NCI-H526 treated with DMSO at 0.1 percent for 48 hours (cell line): ENCODE measurements around the gene IRX2.

ENCODE experiments used
- DNase-seq: peaks from one replicate; lab custom pipeline; 2025; lab: John Stamatoyannopoulos, UW

Gene IRX2

DNA sequence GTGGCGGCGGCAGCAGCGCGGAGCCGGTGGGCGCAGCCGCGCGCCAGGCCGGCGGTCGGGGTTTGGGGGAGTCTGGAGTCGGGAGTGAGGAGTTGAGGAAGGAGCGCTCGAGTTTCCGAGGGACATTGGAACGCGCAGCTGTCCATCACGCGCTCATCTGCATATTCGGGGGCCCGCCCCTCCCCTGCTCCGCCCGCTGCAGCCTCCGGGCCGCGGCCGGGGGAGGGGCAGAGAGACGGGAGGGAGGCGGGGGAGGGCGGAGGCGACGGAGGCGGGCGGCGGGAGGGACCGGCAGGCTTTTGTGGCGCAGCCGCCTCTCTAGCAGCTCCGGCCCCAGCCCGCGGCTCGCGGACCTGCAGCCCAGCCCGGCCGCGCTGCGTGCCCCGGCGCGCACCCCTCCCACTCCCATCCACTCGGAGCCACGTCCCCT, at the start of gene IRX2:
Gene IRX2 (minus strand): TSS at position 86 of the 430 bp plus-strand sequence. CDS start 264 bp downstream, outside the sequence.
- DNase-seq, result peak; percentile 91

DNA sequence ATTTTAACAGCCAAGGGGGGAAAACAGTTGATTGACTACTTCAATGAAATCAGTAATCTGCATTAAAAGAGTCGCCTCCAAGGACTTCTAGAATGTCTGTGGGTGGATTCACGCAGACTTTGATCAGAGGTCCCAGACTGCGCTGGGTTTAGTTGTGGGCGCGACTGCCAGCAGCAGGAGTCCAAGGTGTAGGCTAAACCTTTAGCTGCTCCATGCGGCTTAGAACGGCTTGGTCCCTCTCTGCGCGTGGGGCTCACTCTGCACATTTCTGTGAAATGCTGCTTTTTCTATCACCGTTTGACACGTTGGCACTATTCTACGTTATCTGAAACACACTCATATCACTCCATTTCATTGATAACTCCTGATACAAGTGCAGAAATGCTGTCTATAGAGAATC, 48.6 kb upstream of the IRX2 start:
- no peak for DNase-seq

DNA sequence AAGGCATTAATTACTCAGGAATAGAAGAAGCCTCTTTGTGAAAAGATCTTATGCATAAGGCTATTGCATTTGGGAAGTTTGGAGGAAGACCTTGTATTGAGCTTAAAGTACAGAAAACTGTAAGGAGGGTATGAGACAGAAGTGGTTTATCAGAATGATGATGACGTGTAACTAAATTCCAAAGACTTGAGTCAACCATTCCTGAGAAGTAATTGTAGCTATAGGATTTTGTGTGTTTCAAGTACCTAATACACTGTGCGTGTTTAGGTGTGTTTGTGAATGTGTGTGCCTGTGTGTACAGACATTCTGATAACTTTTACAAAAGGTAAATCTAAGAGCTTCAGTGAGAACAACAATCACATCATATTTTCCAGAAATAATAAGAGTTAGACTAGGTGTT, 46.5 kb upstream of the IRX2 start:
- DNase-seq, result no peak

DNA sequence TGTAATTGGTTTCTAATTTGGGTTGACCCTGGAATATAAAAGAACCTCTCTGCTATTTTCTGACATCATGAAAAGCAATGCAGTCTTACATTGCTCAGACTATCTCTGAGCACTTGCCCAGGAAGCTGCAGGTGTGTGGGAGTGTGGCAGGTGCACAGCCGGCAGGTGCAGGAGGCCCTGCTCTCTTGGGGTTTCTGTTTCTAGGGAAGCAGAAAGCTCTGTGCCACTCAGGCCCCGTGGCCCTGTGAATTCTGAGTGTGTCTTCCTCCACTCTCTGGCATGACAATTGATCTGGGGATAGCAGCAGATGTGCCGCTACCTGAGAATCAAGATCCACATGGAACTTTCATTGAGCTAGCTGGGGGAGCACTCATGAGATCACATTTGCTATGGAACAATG, 45.7 kb upstream of the IRX2 start:
- peak; percentile 55 for DNase-seq

DNA sequence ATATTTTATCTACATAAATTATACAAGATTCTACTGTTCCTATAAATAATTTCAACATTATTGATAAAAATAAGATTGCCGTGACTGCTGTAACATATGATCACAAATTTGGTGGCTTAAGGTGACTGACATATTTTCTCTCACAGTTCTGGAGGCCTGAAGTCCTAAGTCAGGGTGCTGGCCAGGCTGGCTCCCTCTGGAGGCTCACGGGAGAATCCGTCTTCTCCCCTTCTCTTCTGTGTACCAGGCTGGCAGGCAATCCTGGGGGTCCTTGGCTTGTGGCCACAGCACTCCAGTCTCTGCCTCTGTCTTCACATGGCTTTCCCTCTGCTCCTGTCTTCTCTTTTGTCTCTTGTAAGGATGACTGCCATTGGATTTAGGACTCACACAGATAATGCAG, 31.7 kb upstream of the IRX2 start:
- DNase-seq, result no peak

DNA sequence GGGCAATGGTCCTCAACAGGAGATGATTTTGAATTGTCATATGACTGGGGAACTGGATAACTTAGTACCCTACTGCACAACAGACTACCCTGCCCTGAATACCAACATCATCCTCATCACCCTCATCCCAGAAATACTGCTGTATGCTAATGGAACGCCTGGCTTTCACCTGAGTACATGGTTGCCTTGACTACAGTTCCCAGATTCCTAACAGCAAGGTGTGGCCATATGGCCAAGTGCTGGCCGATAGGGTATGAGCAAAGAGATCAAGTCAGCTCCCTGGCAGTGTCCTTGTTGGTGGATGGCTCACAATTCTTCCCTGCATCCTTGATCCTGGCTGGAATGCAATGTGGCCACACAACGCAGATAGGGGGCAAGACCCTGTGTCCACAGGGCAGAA, 31.2 kb upstream of the IRX2 start:
- DNase-seq, result no peak

DNA sequence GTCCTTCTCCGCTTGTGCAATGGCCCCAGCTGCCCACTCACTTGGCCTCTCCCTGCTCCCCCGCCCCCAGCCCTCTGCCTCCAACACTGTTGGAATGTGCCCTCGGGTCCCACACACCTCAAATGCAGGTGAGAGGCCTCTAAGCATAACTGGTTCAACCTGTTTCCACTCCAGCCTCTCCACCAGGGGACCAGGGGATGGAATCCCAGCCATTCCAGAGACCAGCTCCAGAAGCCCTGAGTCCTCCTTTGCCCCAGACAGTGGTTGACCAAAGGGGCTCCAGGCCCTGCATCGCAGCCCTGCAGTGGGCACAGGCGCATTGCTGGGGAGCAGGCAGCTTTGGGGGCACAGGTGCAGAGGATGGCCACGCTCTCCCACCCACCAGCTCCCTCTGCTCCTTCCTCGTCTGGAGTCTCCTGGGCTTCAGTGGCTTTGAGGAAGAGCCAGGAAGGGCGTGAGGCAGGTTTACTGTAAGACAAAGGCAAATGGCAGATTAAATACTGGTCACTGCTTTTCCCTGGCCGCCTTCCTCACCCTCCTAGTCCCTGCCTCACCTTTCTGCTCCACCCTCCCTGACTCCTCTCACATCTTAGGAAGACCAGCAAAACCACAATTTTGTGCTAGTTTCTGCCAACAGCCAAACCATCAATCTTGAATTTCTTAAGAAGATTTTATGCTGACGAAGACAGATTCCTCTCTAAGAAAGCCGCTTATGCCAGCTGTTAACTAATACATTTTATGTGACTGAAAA, 29.1 kb upstream of the IRX2 start:
- no peak for DNase-seq

DNA sequence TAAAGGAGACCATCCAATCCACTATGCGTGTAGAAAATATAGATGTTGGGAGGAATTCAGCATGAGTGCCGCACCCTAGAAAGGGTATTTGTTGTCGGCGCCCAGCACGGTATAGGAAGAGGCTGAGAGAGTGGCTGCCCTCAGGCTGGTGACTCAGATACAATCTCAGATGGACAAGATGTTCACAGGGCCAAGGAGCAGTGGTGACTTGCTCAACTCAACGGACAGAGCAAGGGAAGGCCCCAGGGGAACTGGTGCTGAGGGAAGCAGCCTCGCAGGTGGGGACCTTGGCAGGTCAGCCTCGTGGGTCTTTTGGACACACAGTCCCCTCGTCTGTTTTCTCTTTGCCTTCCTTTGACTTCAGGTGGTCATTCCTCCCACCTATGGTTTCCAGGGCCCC, 28.0 kb upstream of the IRX2 start:
- no peak for DNase-seq

DNA sequence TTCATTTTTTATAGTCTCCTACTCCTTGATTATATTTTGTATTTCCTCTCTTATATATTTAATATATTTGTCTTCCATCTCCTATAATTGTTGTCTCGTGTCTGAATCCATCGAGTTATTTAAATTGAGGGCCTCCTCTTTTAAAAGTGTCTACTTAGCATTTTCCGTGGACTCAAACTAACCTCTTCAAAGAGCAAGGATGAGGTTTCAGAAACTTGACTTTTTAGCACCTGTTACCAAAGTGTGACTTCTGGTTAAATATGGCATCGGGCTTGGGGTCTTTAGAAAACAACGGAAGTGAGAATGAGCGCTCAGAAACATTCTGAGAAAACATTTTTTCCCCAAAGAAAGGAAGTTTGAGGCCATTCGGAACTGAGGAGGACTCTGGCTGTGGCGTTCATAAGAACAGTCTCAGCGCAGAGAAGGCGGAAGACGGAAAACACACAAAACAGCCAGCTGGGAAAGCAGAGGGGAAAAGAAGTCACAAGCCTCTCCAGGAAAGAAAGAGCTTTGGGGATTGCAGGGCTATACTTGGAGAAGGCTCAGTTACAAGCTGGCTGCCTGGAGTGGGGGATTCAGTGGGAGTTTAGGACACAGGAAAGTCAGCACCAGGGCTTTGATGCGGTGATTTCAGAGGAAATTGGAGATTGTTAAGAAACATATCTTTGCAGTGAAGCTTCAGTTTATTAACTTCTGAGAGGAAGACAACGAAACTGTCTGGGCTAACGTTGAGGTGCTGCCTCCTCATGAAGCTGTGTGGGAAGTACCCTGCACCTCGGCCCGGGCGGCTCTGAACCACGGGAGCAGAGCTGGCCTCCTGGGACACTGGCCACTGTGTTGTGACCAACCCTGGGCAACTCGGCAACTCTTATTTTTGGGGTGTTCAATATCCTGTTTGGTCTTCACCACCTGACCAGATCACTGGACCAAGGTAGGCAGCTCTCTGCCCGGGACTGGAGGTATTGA, 25.1 kb upstream of the IRX2 start:
- DNase-seq, result no peak

DNA sequence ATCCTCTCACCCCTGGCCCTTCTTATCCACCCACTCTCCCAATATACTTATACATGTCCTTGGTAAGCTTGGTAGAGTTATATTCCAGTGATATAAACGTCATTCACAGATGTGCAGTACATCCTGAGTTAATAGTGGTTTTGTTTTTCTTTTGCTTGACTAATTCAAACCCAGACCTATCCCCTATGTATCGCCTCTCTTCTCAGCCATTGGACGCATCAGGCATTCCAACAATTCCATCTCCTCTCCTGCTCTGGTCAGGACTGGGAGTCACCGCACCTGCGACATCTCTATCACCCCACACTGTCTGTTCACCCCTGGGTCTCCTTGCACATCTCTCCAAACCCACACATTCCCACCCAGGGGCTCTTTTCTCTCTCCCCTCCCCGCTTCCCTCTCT, 21.9 kb upstream of the IRX2 start:
- DNase-seq, result no peak

DNA sequence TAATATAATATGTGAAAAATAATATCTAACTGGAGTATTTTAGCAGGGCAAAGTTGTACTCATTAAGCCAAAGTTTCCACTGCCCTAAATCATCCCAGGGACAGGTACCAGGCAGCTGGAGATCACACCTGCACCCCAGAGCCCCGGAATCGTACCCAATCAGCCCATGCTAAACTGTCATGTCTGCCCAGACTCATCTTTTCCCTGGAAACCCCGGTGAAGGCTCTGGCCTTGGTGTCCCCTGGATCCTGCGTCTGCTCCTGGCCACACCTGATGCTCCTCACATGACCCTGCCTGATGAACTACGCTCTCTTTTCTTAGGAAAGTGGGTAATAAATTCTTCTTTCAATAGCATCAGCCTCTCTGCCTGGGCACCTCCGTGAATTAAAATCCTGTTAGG, 15.6 kb upstream of the IRX2 start:
- no peak for DNase-seq

DNA sequence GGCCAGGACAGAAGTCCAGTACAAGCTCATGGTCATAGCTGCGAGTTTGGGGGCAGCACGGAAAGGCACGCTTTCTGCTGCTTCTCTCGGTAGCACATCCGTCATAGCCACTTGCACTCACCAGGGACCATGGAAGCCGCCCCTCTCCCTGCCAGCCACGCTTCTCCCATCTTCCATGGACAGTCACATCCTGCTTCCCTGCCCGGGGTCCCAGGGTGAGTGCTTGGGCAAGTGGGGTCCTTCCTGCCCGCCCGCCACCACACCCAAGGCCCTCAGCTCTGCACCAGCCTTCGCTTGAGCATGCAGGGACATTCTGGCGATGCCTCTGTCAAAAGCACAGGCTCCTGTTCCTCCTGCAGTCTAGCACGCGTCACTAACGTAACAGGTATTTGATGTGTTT, 13.1 kb upstream of the IRX2 start:
- no peak for DNase-seq

DNA sequence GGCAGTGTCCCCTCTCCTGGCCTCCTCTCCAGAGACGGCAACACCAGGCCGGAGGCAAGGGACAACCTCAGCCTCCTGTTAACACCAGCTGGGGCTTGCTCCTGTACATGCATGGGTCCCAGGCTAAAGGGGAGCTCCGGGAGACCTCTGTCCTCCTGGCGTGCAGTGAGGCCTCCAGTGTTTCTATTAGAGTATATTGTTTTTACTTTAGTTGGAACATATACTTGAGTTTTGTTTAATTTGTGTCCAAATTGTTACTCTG, 12.0 kb upstream of the IRX2 start:
- DNase-seq, result no peak

DNA sequence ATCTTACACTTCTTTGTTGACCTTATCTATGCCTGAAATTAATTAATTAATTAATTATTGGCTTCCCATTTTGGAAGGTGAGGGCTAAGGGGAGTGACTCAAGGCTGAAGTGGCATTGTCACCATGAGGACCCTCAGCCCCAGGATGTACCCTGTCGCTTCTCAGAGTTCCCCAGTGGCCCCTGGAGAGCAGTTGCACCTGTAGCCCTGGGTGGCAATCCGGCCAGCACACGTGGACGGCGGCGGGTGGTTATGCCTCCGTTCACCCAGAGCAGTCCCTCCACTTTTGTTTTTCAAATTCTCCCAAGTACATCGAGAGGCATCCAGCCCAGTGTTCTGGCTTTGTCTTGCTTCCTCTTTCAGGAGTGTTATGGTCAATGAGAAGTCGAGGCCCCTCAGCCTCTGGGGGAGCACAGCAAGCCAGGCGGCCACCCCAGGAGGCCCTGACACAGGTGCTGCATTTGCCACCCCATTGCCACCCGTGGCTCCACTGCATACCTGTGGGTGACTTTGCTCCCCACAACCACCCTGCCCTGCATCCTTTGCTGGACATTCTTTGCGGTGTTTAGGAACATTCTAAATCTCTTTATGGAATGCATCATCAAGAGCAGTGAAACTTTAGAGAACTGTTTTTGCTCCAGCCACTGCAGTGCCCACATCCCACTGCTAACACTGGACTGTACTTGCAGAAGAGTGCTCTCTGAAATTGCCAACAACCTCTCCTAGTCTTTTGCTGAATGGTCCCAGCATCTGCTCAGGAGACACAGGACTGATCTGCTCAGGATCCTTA, 11.5 kb upstream of the IRX2 start:
- DNase-seq, result no peak

DNA sequence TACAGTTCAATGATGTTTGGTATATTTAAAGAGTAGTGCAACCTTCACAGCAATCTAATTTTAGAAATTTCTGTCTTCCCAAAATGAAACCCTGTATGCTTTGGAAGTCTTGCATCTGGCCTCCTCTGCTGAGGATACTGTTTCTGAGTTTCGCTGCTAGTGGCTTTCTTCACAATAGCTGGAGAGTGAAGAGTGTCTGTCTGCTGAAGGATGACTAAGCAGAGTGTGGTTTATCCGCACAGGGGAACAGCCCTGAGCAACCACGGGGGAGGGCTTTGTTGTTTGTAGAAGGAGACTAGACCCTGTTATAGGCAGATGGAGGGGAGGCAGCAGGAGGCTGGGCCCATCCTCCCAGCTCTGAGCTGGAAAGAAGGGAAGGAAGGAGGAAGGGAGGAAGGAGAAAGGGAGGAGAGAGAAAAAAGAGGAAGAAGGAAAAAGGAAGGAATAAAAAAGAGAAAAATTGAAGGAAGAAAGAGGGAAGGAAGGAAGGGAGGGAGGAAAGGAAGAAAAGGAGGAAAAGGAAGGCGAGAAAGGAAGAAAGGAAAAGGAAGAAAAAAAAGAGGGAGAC, 10.5 kb upstream of the IRX2 start:
- no peak for DNase-seq

DNA sequence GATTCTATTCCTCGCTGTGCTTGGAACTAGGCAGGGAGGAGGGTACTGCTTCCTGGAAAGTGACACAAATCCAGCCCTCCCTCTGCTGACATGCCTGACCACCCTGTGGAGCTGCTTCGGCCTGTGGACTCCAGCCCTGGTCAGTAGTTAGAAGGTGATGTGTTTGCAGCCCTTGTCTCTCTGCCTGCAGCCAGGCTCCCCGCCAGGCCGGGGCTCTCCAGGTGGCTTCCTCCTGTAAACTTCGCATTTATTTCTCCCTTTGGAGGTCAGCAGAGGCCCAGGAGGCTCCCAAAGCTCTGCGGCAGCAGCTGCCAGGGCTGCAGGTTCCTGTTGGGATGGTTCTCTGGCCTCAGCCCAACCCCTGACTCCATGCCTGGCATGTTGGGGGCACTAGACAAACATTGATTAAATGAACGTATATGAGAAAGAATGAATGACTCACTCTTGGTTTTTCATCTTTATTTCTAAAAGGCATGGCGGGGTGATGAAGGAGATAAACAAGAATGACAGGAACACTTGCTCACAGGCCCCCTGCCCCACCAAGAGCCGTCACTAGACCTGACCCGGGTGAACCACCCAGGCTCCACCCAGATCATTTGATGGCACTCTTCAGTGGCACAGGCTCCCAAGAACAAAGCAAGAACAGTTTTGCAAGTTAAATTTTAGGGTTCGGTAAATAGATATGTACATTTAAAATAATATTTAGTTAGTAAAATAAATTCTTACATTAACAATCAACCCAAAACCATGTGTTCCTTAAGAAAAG, 8.4 kb upstream of the IRX2 start:
- no peak for DNase-seq

DNA sequence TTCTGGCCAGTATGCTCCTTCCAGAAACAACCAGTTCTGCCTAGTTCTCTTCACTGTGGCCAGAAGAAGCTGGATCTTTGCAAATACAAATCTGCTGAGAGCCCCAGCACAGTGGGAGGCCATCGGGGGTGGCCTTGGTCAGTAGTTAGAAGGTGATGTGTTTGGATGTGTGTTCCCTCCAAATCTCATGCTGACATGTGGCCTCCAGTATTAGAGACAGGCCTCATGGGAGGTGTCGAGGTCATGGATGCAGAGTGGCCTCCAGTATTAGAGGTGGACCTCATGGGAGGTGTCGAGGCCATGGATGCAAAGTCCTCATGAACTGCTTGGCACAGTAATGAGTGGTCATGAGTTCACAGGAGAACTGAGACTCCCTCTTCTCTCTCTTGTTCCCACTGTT, 7.6 kb upstream of the IRX2 start:
- no peak for DNase-seq

DNA sequence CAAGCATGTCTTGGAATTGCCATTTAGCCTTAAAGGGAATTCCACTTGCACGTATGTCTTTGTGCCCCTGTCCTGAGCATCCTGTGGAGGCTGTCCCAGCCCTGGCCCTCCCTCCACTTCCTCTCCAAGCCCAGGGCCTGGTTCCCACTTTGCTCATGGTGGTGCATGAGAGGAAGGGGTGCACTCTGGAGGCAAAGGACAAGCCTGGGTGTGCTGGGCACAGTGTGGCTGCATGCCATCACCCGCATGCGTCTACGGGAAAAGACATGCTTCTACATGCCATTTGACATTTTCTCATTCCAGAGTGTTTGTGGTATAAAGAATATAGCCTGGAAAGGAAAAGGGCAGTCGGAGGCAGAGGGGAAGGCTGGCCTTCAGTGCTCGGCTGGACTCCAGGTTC, 7.2 kb upstream of the IRX2 start:
- no peak for DNase-seq

DNA sequence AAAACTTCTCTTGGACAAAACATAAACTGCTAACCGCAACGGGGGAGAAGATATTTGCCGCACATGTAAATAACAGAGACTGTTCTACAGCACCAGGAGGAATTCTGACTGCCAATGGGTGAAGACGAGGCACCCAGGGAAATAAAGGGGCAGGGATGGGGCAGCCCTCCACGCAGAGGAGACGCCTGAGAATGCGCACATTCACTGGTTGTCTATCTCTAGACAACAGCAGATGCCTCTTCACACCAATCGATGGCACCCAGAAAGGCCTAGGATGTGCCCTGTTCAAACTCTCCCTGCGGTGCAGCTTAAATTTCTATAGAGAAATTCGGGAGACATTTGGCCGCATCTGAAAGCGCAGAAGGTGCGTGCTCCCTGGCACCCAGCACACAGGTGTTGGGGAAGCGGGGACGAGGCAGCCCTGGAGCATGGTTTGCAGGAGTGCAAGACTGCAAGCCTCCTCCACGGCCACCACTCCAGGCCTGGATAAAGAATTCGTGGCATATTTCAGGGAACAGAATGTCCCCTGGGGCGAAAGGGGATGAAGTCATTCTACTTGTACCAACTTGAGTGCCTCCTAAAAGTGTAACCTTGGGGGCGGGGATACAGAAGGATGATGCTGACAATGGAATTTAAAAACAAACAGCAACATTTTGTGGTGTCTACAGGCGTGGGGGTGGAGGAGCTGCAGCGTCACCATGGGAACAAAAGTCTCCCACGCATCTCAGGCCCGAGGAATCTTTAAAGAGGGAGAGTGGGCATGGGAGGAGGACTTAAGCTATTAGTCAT, 6.3 kb upstream of the IRX2 start:
- no peak for DNase-seq

DNA sequence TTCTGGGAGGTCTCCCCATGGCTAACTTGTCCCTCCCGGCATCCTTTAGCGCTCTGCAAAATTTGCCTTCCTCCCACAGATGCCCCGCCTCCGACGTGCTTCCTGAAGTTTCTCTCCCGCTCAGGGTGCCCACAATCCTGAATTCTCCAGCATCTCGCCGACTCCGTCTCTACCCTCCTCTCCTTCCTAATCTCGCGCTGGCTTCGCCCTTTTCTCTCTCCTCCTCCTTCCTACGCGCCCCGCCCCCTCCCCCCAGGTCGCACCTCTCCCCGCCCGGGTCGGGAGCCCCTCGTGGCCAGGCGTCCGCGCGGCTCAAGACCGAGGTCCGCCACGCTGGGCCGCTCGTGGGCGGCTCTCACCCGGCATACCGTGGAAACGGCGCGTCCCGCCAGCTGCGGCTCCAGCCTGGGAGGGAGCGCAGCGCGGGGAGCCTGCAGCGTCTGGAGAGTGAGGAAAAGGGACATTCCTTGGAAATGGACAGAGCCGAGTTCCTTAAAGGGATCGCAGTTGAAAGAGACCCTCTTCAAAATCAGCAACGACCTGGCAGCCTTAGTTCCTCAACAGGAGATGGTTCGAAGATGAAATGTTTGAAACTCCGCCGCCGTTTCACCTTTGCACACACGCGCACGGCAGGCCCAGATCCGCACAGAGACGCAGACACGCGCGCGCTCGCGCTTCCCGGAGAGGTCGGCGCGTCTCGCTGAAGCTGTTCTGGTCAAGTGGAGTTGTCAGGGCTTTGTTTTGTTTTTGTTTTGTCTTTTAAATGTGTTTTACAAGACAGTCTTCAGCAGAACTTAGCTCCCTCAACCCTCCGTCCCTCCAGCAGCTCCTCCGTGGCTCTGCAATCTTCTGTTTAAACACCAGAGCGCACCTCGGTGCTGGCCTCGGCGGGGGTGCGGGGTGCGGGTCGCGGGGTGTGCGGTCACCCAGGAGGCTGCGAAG, 5.0 kb upstream of the IRX2 start:
- DNase-seq, result no peak
